HFF-Myc (cell line): ENCODE data around the gene PRDM15.
A peak's percentile ranks its signal among the peaks of the same experiment; 100 is the strongest.

Experiments
- DNase-seq: peaks from one replicate; pipeline ENCODE4 v3.0.0-alpha.2; 2011; ENCODE audit warnings: low read depth; ENCODE audit errors: extremely low read depth
- H3K4me3 ChIP-seq: replicated peaks from 2 replicates; pipeline ENCODE4 v1.5.1; 2011; ENCODE audit warnings: low read depth, mild to moderate bottlenecking, control low read depth, low read length
- CTCF ChIP-seq: IDR thresholded peaks from 2 replicates; pipeline ENCODE4 v1.5.1; 2012; ENCODE audit warnings: mild to moderate bottlenecking, low read depth, low read length, control low read depth; ENCODE audit errors: missing control alignments

PRDM15 gene

GRCh38 chr21:41879190-41879998, at the start of gene PRDM15:
TSS of gene PRDM15 (minus strand) at chr21:41879344. CDS start at chr21:41860363, 18,981 bp downstream.
- TF ChIP-seq CTCF = no peak
- DNase-seq = peak; percentile 27
- peak within 1 kb of the TSS; percentile 88 for H3K4me3 ChIP-seq

- DNase-seq = no peak
- no peak overlapping the region for H3K4me3 ChIP-seq
- no peak for TF ChIP-seq CTCF
Observed at GRCh38 chr21:41928621-41929220, 49.6 kb upstream of the PRDM15 start.

GRCh38 chr21:41927727-41928409, 48.7 kb upstream of the PRDM15 start:
- H3K4me3 ChIP-seq = no peak overlapping the region
- no peak for DNase-seq
- TF ChIP-seq CTCF = no peak

GRCh38 chr21:41926807-41927171, 47.6 kb upstream of the PRDM15 start:
- no peak overlapping the region for H3K4me3 ChIP-seq
- TF ChIP-seq CTCF = no peak
- no peak for DNase-seq

GRCh38 chr21:41926117-41926806, 47.1 kb upstream of the PRDM15 start:
- DNase-seq = no peak
- no peak for TF ChIP-seq CTCF
- no peak overlapping the region for H3K4me3 ChIP-seq

GRCh38 chr21:41925767-41926116, 46.6 kb upstream of the PRDM15 start:
- no peak for DNase-seq
- H3K4me3 ChIP-seq = no peak overlapping the region
- TF ChIP-seq CTCF = no peak
